HG02970 (cell line): ENCODE measurements around the gene LMNTD1.
"Not testable (repeated sequence)": the region's sequence is repeated elsewhere in the genome, so short reads cannot be mapped to it uniquely, and the experiment has no call there.

Experiments used
- ATAC-seq: cut with Tn5 transposase; IDR thresholded peaks from one replicate; pipeline ENCODE4 v1.9.1; 2021; ENCODE audit warnings: mild to moderate bottlenecking, moderate library complexity, moderate number of reproducible peaks; ENCODE audit not compliant: unreplicated experiment, low FRiP score

LMNTD1 gene, protein sequence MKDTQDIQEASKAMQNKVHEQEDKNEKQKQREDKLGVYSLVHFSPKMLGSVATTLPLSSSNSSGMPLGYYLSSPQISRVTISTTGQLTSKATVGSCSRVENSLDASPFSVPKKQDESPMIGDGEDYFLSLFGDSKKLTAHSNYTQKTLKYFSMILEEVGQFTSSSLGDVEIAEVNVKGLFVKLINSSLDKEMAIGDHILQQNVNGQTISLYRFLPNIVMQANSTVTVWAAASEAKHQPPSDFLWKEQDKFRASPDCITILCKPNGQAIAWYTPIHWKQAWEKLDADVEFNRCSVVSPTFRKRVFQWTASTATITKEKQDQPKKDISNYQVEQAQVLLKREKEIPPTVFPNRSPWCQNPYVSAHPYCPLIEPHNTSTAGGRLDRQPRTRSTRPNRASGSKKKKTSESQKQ

DNA sequence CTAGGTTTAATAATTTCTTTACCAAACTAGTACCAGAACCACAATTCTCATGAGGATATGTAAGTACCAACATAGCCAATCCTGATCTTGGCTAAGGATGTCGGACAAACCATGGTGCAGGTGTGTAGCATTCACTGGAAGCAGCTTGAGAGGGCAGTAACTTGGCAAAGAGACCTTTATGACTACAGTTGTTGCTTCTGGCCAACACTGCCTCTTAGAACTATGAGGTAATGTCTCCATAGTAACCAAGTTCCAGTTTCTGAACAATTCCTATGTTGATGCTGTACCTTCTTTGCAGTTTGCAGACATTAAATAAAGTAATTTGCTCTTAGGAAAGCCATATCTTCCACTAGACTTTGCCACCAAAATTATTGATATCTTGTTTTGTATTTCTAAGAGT is at the start of gene LMNTD1:
Gene LMNTD1, minus strand, starts transcription at position 186 of the 400 bp plus-strand sequence. CDS start 324 bp downstream, outside the sequence.
- no peak for ATAC-seq

DNA sequence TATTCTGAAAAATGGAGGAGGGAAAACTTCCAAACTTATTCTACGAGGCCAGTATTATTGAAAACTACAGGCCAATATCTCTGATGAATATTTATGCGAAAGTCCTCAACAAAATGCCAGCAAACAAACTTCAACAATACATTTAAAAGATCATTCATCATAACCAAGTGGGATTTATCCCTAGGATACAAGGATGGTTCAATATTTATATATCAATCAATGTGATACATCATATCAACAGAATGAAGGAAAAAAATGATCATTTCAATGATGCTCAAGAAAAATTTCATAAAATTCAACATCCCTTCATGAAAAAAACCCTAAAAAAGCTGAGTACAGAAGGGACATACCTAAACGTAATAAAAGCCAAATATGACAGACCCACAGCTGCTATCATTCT is 45.9 kb upstream of the LMNTD1 start:
- no peak for ATAC-seq

DNA sequence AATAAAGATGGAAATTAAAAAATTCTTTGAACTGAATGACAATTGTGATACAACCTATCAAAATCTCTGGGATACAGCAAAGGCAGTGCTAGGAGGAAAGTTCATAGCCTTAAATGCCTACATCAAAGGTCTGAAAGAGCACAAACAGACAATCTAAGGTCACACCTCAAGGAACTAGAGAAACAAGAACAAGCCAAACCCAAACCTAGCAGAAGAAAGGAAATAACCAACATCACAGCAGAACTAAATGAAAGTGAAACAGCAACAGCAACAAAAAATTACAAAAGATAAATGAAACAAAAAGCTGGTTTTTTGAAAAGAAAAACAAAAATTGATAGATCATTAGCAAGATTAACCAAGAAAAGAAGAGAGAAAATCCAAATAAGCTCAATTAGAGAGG is 42.4 kb upstream of the LMNTD1 start:
- not testable (repeated sequence) for ATAC-seq

DNA sequence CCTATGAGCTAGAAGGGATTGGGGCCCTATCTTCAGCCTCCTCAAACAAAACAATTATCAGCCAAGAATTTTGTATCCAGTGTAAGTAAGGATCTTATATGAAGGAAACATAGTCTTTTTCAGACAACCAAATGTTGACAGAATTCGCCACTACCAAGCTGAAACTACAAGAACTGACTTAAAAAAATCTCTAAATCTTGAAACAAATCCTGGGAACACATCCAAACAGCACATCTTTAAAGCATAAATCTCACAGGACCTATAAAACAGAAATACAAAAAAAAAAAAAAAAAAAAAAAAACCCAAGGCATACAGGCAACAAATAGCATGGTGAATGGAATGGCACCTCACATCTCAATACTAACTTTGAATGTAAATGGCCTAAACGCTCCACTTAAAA is 41.3 kb upstream of the LMNTD1 start:
- no peak for ATAC-seq

DNA sequence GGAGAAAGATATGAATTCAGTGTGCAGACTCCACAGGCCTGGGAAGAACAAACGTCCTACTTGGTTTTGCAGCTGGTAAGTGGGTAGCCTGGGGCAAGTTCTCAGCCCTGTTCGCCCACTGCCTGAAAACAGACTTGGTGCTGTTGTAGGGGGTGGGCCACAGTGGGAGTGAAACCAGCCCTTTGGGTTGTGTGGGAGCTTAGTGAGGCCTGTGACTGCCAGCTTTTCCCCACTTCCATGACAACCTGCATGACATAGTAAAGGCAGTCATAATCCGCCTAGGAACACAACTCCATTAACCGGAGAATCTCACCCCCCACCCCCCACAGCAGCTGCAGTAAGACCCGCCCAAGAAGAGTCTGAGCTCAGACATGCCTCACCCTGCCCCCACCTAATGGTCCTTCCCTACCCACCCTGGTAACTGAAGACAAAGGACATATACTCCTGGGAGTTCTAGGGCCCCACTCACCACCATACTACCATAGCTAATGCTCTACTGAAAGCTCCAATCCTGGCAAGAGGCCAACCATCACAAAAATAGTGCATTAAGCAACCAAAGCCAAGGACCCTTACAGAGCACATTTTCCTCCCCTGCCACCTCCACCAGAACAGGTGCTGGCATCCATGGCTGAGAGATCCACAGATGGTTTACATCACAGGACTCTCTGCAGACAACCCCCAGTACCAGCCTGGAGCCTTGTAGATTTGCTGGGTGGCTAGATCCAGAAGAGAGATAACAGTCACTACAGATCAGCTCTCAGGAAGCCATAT is 39.8 kb upstream of the LMNTD1 start:
- no peak for ATAC-seq

DNA sequence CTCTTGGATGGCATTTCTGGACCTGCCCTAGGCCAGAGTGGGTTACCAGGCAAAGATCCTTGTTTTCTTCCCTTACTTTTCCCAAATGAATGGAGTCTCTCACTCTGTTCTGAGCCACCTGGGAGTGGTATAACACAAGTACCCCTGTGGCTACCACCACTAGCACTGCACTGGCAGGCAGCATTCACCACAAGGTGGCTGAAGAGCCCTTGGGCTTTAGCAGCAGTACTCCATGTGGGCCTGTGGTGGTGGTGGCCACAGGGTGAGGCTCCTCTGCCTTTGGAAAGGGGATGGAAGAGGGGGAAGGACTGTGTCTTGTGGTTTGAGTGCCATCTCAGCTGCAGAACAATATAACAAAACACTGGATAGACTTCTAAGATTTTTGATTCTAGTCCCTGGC is 38.1 kb upstream of the LMNTD1 start:
- no peak for ATAC-seq

DNA sequence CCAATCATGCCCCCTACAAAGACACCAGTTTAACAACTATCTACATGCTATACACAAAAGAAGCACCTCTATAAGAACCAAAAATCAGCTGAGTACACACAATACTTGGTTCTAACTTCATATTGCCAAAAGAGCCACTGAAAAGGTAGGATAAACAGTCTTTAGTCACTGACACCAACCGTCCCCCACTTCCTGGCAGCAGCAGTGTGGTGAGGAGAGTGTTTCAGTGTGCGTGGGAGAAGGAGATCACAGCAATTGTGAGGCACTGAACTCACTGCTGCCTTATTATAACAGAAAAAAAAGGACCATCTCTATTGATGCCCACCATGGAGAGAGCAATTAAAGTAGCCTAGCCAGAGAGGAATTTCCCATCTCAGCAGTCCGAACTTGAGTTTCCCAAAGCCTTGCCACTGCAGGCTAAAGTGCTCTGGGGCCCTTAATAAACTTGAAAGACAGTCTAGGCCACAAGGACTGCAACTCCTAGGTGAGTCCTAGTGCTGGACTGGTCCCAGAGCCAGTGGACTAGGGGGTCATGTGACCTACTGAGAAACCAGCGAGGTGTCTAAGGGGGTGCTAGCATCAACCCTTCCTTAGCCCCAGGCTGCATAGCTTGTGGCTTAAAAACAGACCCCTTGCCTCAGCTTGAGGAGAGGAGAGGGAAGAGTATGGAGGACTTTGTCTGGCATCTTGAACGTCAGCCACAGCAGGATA is 37.1 kb upstream of the LMNTD1 start:
- ATAC-seq, result no peak

DNA sequence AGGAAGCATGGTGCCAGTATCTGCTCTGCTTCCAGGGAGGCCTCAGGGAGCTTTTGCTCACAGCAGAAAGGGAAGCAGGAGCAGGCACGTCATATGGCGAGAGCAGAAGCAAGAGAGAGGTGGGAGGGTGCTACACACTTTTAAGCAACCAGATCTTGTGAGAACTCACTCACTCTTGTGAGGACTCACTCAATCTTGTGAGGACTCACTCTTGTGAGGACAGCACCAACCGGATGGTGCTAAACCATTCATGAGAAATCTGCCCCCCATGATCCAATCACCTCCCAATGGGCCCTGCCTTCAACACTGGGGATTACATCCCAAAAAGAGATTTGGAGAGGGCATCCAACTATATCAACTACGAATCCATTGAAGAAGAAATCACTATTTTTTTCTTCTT is 34.3 kb upstream of the LMNTD1 start:
- ATAC-seq, result no peak

DNA sequence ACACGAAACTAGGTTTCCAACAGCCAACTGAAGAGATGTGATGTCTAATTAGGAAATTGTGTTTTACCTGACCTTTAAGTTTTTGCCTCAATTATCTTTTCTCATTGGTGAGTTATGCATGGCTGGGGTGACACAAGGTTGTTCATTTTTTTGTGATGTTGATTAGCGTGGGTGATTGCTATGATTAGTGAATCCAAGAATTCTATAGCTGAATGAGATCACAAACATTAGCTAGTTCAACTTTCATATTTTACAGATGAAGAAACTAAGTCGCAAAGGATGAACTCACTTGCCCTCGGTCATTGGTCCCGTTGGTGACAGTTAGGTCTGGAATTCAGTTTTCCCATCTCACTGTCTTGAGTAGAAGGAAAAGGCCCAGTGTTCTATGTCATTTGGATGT is 32.6 kb upstream of the LMNTD1 start:
- ATAC-seq, result no peak

DNA sequence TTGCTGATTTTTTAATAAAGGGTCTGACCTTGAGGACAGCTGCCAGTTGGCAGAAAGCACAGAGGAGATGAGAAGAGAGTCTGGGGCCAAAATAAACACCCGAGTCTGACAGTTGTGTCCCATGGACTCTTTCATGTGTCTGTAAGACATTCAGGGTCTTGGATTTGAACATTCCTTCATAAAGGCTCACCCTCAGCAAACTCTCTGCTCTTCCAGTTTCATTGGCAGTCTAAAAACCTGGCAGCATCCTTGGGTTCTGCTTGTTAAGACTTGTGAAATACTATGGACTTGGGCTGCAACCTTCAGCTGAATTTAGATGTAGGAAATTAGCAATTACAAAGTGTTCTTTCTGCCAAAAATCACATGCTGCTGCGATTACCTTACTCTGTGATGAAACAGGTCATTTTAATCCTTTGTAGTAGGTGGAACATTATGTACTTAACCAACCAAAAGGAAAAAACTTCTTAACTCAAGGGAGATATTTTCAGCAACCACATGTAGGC is 32.0 kb upstream of the LMNTD1 start:
- ATAC-seq, result no peak

DNA sequence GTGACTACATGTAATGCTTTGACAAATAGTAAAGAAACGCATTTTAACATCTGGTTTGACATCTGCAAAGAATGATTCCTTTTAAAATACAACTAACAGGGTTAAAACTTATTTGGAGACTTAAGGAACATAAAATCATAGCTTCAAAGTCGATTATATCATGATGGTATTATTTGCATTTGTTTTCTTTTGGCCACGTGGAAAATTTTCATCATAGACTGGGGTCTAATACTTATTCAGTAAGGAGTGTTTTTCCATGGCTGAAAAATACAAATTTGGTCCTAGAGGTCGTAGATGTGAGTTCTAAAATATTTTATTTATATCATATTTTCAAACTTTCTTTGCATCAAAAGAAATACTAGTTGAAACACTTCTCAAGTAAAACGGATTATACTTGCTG is 31.5 kb upstream of the LMNTD1 start:
- no peak for ATAC-seq

DNA sequence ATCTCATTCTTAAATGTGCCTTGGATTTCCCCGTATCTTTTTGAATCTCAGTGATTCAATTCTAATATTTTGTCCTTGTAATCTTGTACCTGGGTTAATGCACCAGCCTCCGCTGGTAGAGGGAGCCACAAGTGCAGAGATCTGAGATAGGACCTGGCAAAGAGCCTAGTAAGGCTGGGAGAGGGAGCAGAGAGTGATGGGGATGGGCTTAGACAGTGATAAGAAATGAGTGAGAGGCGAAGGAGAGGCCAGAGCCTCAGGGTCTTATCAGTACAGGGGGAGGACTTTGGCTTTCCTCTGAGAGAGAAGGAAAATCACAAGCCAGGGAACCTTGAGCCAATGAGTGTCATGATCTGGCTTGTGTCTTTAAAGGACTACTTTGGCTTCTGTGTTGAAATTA is 30.5 kb upstream of the LMNTD1 start:
- no peak for ATAC-seq

DNA sequence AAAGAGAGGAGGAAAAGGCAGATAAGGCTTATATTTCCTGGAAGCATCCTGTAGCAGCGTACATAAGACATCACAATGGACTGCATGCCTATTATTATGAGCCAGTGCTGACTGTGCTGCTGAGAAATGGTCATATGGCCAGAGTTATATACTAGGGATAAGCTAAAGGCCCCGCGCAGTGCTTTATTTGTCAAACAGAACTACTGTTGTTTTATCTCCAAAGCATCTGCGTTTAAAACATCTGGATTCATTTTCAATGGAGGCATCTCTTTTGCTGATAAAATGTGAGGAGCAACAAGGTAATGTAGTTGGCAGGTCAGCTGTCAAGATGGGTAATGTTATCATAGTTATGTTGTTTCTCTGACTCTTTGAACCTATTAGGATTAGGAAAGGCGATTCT is 28.0 kb upstream of the LMNTD1 start:
- ATAC-seq, result no peak

DNA sequence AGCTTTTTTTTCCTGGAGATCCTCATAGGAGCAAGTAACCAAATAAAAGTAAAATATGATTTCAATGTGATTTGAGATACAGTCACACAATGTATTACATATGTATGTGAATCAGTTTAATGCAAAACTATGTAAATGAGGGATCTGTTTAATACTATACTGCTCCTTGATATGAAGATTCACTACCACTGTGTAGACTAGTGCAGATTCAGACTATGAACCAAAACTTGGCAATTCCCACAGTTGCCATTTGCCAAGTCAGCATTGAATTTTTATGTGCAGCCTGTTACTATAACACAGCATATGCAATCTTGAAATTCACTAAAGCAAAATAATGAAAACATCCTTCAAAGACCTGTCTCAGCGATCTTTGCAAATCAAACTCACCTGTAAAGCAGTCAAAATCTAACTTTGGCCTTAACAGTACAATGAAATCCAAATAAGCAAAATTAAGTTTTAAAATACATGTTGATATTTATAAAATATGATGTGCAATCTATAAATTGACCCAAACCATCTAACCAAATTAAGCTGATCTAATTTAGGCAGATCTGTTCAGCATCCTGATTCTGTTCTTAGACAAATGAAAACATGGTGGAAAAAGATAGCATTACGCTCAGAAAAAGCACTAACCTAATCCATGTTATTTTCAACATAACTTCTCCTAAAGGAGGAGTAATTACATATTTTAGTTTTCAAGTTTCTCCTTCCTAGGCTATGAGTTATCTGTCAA is 25.5 kb upstream of the LMNTD1 start:
- ATAC-seq, result no peak

DNA sequence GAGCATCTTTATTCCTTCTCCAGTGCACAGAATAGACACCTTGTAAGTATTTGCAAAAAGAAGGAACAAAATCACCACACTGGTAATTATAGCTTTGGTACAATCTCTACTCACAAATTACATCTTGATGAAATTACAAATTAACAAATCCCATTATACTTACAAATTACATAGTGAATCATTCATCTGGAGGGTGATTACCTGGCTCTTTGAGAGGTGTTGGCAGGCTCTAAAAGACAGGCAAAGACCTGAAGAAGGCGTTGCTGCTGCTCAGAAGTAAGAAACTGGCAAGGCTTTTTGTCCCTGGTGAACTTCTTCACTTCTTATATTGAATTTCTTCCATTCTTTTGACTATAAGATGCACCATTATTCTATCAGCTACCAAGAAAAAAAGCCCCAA is 21.7 kb upstream of the LMNTD1 start:
- ATAC-seq, result no peak

DNA sequence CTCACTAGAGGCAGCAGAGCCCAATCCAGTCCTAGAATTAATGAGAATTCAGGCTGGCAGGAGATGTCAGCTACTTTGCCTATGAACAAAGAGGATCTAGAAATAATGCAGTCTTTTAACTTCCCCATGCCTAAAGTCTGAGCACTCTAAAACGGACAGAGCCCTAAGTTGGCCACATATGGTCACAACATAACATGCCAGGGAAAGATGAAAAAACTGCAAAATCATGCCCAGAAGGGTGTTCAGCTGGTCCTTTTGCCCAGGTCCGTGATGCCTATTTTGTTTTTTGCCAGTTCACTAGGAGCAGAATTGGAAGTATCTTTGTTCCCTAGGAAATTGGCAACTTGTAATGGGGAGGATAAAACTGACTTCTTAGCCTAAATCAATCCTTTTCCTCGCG is 20.3 kb upstream of the LMNTD1 start:
- ATAC-seq, result no peak

DNA sequence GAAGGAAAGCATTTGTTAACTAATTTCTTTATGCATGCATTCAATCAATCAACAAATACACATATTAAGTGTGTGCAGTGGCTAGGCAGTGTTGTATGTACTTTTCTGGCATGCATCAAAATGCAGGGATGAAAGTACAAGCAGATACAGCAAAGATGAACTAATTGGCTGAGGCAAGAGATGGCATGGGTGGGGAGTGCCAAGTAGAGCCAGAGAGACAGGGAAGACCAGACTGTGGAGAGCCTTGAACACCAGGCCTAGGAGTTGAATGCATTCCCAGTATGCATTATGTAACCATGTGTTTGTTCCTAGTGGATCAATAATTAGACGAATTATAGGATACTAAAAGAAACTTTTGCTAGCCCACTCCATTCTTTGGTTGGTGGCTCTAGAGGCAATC is 17.3 kb upstream of the LMNTD1 start:
- no peak for ATAC-seq

DNA sequence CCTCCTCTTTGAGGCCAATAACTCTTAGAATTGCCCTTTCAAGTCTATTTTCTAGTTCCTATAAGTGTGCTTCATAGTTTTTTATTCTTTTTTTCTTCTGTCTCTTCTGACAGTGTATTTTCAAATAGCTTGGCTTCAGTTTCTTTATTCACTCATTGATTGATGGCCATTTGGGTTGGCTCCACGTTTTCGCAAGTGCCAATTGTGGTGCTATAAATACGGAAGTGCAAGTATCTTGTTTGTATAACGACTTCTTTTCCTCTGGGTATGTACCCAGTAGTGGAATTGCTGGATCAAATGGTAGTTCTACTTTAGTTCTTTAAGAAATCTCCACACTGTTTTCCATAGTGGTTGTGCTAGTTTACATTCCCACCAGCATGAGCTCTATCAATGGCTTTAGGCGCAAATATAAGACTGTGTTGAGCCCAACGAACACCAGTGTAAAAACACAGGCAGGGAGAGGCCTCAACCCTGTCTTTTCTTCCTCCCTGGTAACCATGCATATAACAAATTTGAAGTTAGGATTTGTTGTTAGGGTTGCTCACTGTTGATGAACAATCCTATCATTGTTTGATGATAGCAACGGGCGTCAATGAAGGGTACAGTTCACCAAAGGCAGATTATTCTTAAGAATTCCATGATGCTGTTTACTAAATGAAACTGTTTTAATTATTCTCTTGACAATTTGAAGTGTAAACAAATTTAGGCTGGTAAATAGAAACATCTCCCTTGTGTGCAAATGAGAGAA is 13.3 kb upstream of the LMNTD1 start:
- no peak for ATAC-seq

DNA sequence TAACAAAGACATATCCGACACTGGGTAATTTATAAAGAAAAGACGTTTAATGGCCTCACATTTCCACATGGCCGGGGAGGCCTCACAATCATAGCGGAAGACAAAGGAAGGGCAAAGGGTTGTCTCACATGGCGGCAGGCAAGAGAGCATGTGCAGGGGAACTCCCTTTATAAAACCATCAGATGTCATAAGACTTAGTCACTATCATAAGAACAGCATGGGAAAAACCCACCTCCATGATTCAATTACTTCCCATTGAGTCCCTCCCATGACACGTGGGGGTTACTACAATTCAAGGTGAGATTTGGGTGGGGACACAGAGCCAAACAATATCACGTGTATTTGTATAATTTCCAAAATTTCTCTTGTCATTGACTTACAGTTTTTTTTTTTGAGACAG is 5.5 kb upstream of the LMNTD1 start:
- no peak for ATAC-seq
